SJCRH30 (cell line): ENCODE measurements around the gene RAB30. TPM values are rescaled to one million over a fixed set of nuclear protein-coding genes. Genes with fewer than 3 reads are reported as not detected.

ENCODE experiments used
- DNase-seq, 2 experiments: peaks; one replicate each; pipeline ENCODE4 v3.0.0-alpha.2; 2015 to 2020
- H3K27ac ChIP-seq: fragments of 250-450 bp; sonication (Bioruptor Pico); 2 replicates; pipeline ENCODE4 v1.5.1; 2020; ENCODE audit warnings: mild to moderate bottlenecking, moderate library complexity
- H3K27me3 ChIP-seq: fragments of 250-450 bp; sonication (Bioruptor Pico); 2 replicates; pipeline ENCODE4 v1.5.1; 2020; ENCODE audit warnings: mild to moderate bottlenecking, moderate library complexity
- H3K36me3 ChIP-seq: fragments of 250-450 bp; sonication (Bioruptor Pico); 2 replicates; pipeline ENCODE4 v1.5.1; 2020; ENCODE audit warnings: mild to moderate bottlenecking, moderate library complexity
- H3K4me1 ChIP-seq: fragments of 250-450 bp; sonication (Bioruptor Pico); 2 replicates; pipeline ENCODE4 v1.5.1; 2020; ENCODE audit warnings: mild to moderate bottlenecking, moderate library complexity
- H3K4me3 ChIP-seq: fragments of 250-450 bp; sonication (Bioruptor Pico); 2 replicates; pipeline ENCODE4 v1.5.1; 2020; ENCODE audit warnings: mild to moderate bottlenecking, moderate library complexity
- H3K9me3 ChIP-seq: fragments of 250-450 bp; sonication (Bioruptor Pico); replicated peaks from 2 replicates; pipeline ENCODE4 v1.5.1; 2020; ENCODE audit warnings: mild to moderate bottlenecking, moderate library complexity
- total RNA-seq: library from RNA; depleted of rRNA; stranded (reverse); fragments of >200 nt; shearing (Covaris generic); gene quantifications from 2 replicates; pipeline ENCODE4 v1.2.3, GENCODE V29; 2014

The RAB30 gene
- total RNA-seq, 1 experiment from 2014 or later: 8.0 TPM

DNA sequence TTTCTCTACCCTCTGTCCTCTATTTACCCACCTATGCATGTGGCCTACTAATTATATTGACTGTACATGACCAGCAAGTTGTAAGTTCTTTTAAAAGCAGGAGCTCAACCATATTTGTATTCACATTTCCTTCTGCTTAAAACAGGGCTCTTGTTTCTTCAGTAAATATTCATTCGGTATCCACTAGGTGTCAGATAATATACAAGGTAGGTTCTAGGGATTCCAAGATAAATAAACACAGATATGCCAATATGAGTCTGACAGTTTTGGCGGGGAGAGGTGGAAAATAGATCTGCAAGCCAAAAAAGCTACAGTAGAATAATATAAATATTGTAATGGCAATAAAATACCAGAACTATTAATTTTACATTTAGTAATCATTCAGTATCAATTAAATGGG is 15.3 kb upstream of the RAB30 start:
- H3K9me3 ChIP-seq: no peaks in the 10 kb centered on the region
- peak in 1 of 2 experiments; percentile 30 for DNase-seq
- H3K27me3 ChIP-seq: no peaks in the 10 kb centered on the region
- H3K36me3 ChIP-seq: no peaks in the 10 kb centered on the region
- H3K4me3 ChIP-seq: no peak overlapping the region
- no peak overlapping the region for H3K27ac ChIP-seq
- no peaks in the 10 kb centered on the region for H3K4me1 ChIP-seq

DNA sequence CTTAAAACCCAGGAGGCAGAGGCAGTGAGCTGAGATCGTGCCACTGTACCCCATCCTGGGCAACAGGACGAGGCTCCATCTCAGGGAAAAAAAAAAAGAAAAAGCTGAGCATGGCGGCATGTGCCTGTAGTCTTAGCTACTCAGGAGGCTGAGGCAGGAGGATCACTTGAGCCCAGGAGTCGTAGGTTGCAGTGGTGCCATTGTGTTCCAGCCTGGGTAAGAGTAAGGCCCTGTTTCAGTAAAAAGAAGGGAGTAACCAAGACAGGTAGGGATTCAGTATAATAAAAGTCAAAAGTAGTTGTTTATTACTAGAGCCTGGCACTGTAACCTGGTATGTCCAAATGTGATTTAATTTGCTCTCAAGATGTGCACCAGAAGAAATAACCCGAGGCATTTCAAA is 8.1 kb upstream of the RAB30 start:
- no peaks in the 10 kb centered on the region for H3K4me1 ChIP-seq
- no peak overlapping the region for H3K4me3 ChIP-seq
- H3K27me3 ChIP-seq: no peaks in the 10 kb centered on the region
- no peak overlapping the region for H3K27ac ChIP-seq
- DNase-seq: no peak
- peaks cover 3% of the 10 kb centered on the region for H3K36me3 ChIP-seq
- no peaks in the 10 kb centered on the region for H3K9me3 ChIP-seq

DNA sequence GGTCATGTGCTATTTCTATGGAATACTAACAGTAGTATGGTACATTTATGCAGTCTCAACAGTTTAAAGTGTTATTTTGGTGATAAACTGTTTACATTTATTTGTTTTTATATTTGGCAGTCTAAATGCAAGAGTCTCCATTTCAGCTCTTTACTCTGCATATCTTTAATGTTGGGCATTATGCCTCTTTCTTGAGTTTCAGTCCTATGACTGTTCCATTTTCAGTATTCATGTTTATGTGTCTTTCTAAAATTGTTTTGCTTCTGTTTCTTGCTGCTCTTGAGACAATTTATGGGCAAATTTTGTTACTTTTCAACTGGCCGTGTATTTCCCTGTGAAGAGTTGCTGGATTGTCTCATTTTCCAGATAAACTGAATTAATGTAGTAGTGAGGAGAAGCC is 6.6 kb upstream of the RAB30 start:
- H3K4me3 ChIP-seq: no peak overlapping the region
- H3K27ac ChIP-seq: no peak overlapping the region

DNA sequence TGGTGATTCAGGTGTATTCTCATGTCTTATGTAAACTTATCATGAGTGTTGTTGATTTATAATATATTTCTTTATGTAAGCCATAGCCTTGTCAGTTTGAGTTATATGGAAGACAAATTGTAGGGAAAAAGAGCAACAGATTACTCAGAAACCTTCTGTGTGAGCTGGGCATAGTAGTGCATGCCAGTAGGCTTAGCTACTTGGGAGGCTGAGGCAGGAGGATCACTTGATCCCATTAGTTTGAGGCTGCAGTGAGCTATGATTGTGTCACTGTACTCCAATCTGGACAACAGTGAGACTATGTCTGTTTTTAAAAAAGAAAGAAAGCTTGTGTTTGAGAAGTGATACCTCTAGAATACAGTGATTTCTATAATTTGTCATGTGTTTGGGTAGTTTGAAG is 2.2 kb upstream of the RAB30 start:
- H3K4me3 ChIP-seq: no peak overlapping the region
- H3K9me3 ChIP-seq: no peaks in the 10 kb centered on the region
- peaks cover 7% of the 10 kb centered on the region for H3K4me1 ChIP-seq
- DNase-seq: no peak
- no peak overlapping the region for H3K27ac ChIP-seq
- H3K36me3 ChIP-seq: peaks cover 14% of the 10 kb centered on the region
- H3K27me3 ChIP-seq: no peaks in the 10 kb centered on the region

More for the DNA sequence above, 6.6 kb upstream of the RAB30 start:
- no peaks in the 10 kb centered on the region for H3K27me3 ChIP-seq
- H3K4me1 ChIP-seq: no peaks in the 10 kb centered on the region
- H3K9me3 ChIP-seq: no peaks in the 10 kb centered on the region
- H3K36me3 ChIP-seq: peaks cover 12% of the 10 kb centered on the region
- DNase-seq: no peak

DNA sequence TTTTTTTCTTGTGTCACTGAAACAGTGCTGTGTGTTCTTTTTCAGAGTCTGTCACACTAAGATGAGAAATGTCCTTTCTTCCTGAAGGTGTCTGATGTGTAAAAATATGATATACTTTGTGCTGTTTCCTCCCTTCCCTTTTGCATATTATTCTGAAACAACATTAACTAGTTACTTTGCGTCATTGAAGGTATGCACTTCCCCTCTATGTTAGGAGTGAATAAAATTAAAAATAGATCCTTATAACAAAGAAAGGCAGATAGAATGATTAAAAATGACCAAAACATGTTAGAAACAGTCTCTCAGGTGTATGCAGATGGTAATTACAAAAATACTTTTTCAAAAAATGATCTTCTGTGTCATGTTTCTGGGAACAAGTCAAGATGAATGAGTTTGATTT is 1.6 kb upstream of the RAB30 start:
- Histone ChIP-seq H3K36me3 (peaks cover 14% of the 10 kb centered on the region), H3K27ac (no peak overlapping the region), H3K4me3 (no peak overlapping the region; the same call in 1 of the 2 replicates)

DNA sequence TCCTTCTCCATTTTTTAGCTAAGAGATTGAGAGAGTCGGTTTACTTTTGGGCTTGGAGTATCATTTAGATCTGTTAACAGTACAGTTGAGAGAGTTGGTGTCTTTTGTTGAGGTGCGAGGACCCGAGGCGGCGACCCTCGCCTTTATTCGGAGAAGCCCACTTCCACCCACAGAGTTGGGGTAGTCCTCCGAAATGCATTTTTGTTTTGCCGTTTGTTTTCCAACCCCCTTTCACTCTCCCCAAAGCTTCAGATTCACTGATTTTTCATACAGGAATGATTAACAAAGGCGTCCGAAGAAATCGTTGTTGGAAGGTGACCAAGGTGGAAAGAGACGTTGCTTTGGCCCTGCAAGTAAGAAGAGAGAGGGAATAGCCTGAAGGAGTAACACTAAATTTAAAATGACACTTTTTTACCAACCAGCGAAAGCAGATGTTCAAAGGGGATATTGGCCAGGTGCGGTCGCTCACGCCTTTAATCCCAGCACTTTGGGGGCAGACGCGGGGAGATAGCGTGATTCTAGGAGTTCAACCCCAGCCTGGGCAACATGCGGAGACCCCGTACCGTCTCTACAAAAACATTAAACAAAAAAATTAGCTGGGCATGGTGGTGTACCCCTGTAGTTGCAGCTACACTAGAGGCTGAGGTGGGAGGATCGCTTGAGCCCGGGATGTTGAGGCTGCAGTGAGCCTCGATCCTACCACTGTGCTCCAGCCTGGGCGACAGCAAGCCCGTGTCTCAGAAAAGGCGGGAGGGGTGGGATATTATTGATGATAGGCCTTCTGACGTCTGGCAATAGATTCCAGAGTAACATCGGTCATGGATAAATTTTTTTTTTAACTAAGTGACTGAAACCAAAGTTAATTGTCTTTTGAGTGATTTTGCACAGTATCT is 899 bp upstream of the RAB30 start:
- H3K27ac ChIP-seq: peak overlapping the region; percentile 89
- no peaks in the 10 kb centered on the region for H3K27me3 ChIP-seq
- H3K36me3 ChIP-seq: peaks cover 14% of the 10 kb centered on the region
- no peaks in the 10 kb centered on the region for H3K9me3 ChIP-seq
- H3K4me1 ChIP-seq: peaks cover 7% of the 10 kb centered on the region
- H3K4me3 ChIP-seq: peak overlapping the region; percentile 81
- no peak for DNase-seq

More for the DNA sequence above, 1.6 kb upstream of the RAB30 start:
- no peaks in the 10 kb centered on the region for H3K9me3 ChIP-seq
- H3K27me3 ChIP-seq: no peaks in the 10 kb centered on the region
- DNase-seq: no peak
- peaks cover 7% of the 10 kb centered on the region for H3K4me1 ChIP-seq

DNA sequence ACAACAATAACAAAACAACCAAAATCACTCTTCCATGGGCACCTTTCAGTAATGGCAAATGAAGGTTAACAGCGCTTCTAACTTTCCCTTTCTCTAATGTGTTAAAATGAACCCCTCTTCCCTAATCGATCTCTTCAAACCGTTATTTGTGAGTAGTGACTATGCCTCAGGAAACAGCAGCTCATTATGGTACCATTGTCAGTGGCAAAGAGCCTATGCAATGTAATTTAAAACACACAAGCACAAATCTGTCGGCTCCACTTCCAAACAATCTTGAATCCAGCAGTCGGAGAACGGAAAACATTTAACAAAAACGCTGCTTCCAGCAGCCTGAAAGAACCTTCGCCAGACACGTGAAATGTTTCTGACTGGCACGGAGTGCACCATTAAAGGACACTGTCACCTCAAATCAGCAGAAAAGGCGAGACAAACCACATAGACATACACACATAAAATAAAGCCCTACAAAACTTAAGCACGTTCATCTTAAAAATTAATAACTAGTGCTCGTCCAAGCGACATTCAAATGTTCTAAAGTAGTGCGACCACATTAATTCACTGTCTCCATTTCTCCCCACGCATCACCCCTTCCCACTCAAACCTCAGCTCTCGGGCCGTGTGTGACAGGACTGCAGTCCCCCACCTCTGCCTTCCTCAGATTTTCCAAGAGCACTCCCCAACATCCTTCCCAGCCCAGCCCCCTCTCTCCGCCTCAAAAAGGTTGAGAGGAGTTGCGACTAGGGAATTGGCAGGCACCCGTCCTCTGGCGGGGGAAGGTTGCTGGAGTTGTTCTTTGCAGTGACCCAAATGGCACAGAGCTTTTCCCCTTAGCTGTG is 748 bp downstream of the RAB30 start:
- peak overlapping the region; percentile 81 for H3K4me3 ChIP-seq
- H3K27me3 ChIP-seq: no peaks in the 10 kb centered on the region
- H3K27ac ChIP-seq: peak overlapping the region; percentile 29
- H3K4me1 ChIP-seq: peaks cover 9% of the 10 kb centered on the region
- peaks cover 12% of the 10 kb centered on the region for H3K36me3 ChIP-seq
- H3K9me3 ChIP-seq: no peaks in the 10 kb centered on the region
- DNase-seq: peak; percentile 48 to 57

DNA sequence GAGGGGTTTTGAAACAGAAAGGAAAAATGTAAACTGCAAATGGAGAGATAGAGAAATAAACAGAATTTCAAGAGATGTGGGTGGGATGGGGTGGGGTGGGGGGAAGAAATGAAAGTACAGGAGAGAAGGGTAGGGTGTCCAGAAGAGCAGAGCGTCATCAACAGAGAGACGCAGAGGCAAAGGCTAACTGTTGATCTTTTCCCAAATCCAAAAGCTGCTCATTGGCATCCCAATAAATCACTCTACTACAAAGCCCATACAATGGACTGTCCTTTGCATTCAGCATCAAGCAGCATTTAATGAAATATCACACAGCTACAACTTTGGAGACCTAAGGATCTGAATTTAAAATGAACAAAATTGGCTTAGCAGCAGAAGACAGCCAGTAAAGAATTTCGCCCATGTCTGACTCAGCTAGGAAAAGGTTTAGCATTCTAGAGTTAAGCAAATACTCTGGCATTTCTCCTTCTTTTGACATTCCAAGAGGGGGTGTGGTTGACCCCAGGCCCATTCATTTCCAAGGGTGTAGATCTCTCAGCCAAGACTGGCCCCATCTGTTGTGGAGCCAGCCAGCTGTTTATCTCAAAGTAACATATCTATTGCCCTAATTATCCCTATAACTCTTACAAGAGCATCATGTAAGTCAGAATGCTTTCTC is 1.5 kb downstream of the RAB30 start:
- H3K4me3 ChIP-seq: peak overlapping the region; percentile 81
- H3K27me3 ChIP-seq: no peaks in the 10 kb centered on the region
- peak; percentile 43 to 51 for DNase-seq

DNA sequence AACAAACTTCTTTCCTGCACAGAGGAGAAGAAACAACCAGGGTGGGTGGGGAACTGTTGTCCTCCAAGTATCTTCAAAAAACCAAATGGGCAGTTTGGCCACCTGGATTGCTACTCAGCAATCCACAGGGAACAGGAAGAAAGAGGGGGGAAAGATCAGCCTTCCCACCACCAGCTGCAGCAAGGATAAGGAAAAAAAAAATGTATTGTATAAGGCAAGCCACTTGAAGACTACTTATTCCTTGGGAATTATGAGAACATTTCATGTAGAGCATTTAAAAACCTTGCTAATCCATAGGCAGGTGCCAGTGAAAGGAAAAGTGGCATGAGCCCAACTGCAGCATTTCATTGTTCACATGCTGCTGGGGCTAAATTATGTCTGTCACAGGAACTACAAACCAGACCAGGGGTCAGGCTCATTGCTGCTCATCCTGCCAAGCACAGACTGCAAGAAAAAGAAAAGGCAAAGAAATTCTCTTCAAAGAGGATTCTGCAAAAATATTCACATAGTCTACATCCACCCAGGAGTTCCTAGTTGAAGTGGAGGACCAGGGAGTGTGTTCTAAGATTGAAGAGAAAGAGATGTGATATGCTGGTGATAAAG is 2.2 kb downstream of the RAB30 start:
- H3K4me1 ChIP-seq: peaks cover 13% of the 10 kb centered on the region
- no peak overlapping the region for H3K27ac ChIP-seq
- DNase-seq: peak in 1 of 2 experiments; percentile 42
- peaks cover 9% of the 10 kb centered on the region for H3K36me3 ChIP-seq
- H3K9me3 ChIP-seq: no peaks in the 10 kb centered on the region
- H3K27me3 ChIP-seq: no peaks in the 10 kb centered on the region
- H3K4me3 ChIP-seq: no peak overlapping the region

More for the DNA sequence above, 1.5 kb downstream of the RAB30 start:
- peaks cover 12% of the 10 kb centered on the region for H3K36me3 ChIP-seq
- no peak overlapping the region; the same call in 1 of the 2 replicates for H3K27ac ChIP-seq
- H3K9me3 ChIP-seq: no peaks in the 10 kb centered on the region
- peaks cover 13% of the 10 kb centered on the region for H3K4me1 ChIP-seq

DNA sequence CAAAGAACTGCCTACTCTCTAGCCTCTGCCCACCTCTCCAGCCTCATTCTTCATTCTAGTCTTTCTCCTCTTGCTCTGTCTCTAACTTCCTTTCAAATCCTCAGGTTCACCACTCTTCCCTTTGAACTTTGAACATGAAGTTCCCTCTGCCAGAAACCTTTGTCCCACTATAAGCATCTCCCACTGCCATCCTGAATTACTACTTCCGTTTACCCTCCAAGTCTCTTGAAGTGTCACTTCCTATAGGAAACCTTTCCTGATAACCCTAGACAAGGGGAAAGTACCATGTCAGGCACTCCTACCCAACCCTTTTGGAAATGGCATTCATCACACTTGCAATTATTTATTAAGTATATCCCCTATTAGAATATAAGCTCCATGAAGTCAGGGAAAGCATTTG is 3.1 kb downstream of the RAB30 start:
- peaks cover 15% of the 10 kb centered on the region for H3K4me1 ChIP-seq
- H3K36me3 ChIP-seq: peaks cover 5% of the 10 kb centered on the region
- H3K27ac ChIP-seq: no peak overlapping the region

DNA sequence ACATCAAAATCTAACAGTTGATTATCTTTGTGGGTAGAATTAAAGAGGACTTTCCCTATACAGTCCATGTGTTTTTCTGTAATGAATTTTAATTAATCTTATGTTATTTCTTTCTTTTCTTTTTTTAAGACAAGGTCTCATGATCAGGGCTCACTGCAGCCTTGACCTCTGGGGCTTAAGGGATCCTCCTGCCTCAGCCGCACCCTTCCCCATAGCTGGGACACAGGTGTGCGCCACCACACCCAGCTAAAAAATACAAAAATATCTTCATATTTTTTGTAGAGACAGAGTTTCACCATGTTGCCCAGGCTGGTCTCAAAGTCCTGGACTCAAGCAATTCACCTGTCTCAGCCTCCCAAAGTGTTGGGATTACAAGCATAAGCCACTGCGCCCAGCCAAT is 7.7 kb downstream of the RAB30 start:
- Histone ChIP-seq H3K4me1 (peaks cover 17% of the 10 kb centered on the region), H3K36me3 (no peaks in the 10 kb centered on the region)

More for the DNA sequence above, 3.1 kb downstream of the RAB30 start:
- Histone ChIP-seq H3K27me3 (no peaks in the 10 kb centered on the region), H3K9me3 (no peaks in the 10 kb centered on the region), H3K4me3 (no peak overlapping the region)
- DNase-seq: no peak

DNA sequence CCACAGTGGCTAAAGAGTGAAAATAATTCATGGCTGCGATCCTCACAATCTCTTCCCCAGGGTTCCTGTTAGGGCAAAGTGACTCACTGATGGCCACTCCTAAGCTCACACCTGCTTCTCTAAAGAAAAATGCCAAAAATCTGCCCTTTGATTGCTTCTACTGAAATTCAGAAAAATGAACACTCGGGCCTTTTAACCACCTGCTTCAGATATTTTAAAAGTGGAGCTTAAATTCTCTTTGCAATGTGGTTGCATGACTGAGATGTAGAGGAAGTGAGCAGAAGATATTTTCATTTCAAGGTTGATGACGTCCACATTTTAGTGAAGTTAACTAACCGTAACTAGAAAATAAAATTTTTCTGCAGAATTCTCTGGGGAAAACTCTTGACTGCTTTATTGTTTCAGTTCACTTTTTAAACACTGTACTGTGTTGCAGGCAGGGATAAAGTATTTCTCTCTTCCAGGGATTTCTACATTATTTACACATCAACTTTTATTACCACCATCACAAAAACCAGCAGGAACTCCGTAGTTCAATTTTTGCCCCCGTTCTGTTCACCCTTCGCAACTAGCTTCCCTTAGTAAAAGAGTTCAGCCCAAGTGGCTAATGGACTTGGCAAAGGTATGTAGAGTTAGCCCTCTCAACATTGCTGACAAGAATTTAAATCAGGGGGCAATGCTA is 8.5 kb downstream of the RAB30 start:
- H3K4me1 ChIP-seq: peaks cover 17% of the 10 kb centered on the region
- no peaks in the 10 kb centered on the region for H3K9me3 ChIP-seq
- peak overlapping the region; percentile 49 for H3K27ac ChIP-seq
- H3K4me3 ChIP-seq: peak overlapping the region; percentile 37
- H3K27me3 ChIP-seq: no peaks in the 10 kb centered on the region
- no peaks in the 10 kb centered on the region for H3K36me3 ChIP-seq
- DNase-seq: peak; percentile 40 to 62

More for the DNA sequence above, 7.7 kb downstream of the RAB30 start:
- DNase-seq: no peak
- Histone ChIP-seq H3K27ac (peak overlapping the region; percentile 49), H3K4me3 (no peak overlapping the region), H3K27me3 (no peaks in the 10 kb centered on the region), H3K9me3 (no peaks in the 10 kb centered on the region)

DNA sequence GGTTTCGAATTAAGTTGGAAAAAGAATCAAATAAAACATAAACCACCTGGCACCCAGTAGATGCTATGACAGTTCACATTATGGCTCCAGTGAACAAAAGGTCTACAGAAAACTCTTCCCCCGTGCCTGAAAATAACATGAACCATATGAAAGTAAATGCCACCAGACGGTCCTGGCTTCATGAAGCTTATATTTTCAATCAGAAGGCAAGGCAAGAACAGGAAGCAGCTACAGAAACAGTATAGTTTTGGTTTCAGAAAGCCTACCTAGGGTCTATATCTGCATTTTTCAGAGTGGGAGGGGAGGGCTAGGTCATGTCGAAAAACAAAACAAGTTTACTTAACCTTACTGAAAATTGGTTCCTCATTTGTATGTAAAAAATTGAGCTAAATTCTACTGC is 9.8 kb downstream of the RAB30 start:
- no peaks in the 10 kb centered on the region for H3K36me3 ChIP-seq

DNA sequence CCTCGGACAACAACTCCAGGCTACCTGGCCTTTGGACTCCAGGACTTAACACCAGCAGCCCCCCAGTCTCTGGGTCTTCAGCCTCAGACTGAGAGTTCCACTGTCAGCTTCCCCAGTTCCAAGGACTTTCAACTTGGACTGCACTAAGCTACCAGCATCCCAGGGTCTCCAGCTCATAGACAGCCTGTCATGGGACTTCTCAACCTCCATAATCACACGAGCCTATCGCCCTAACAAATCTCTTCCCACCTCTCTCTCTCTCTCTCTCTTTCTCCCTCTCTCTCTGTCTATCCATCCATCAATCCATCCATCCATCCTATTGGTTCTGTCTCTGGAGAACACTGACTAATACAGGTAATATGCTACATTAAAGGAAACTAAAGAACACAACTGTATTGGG is 10.7 kb downstream of the RAB30 start:
- Histone ChIP-seq H3K4me3 (no peak overlapping the region), H3K4me1 (peaks cover 16% of the 10 kb centered on the region), H3K27me3 (no peaks in the 10 kb centered on the region), H3K27ac (no peak overlapping the region), H3K9me3 (no peaks in the 10 kb centered on the region), H3K36me3 (no peaks in the 10 kb centered on the region)
- DNase-seq: no peak

More for the DNA sequence above, 9.8 kb downstream of the RAB30 start:
- Histone ChIP-seq H3K27ac (no peak overlapping the region), H3K4me1 (peaks cover 17% of the 10 kb centered on the region), H3K27me3 (no peaks in the 10 kb centered on the region), H3K4me3 (no peak overlapping the region), H3K9me3 (no peaks in the 10 kb centered on the region)
- no peak for DNase-seq
